Anterior cingulate cortex (tissue), 58 donors: ENCODE data around the gene KIR2DL4.
"Not testable (repeated sequence)": the region's sequence is repeated elsewhere in the genome, so short reads cannot be mapped to it uniquely, and the experiment has no call there.

Experiments
- DNase-seq, 58 donors: peaks; one replicate each; lab custom pipeline; 2025; lab: John Stamatoyannopoulos, UW

Gene KIR2DL4

DNA sequence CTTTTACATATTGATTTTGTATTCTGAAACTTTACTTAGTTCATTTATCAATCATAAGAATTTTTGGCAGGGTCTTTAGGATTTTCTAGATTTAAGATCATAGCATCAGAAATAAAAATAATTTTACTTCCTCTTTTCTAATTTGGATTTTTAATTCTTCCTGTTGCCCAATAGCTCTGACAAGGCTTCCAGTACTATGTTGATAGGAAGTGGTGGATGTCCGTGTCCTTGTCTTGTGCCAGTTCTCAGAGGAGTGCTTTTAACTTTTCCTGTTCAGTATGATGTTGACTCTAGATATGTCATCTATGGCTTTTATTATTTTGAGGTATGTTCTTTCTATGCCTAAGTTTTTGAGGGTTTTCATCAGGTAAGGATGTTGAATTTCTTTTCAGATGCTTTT is 7.7 kb upstream of the KIR2DL4 start:
- no peak for DNase-seq

DNA sequence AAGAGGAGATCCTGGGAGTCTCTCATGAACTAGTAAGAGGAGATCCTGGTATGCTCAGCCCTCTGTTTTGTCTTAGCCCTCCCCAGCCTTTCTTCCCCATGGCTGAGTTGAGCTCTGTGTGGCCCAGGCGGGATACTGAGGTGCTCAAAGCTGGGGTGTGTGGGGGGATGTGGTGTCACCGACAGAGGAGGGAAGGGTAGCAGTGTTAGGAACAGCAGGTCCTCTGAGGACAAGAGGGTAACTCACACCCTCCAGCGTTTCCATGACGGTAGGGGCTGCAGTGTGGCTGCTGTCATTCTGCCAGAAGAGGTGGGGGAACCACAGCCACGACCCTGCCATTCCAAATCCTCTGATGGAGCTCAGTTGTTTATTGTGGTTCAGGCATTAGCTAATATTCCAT is 691 bp downstream of the KIR2DL4 start:
- no peak for DNase-seq

DNA sequence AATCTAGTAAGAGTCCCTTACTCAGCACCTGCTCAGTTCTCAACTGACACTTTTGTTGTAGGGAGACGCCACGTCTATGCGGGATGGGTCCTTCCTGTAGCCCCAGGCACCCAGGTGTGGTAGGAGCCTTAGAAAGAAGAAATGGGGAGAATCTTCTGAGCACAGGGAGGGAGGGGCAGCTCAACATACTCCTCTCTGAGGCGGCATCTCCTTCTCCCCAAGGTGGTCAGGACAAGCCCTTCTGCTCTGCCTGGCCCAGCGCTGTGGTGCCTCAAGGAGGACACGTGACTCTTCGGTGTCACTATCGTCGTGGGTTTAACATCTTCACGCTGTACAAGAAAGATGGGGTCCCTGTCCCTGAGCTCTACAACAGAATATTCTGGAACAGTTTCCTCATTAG is 1.2 kb downstream of the KIR2DL4 start:
- DNase-seq, result no peak

DNA sequence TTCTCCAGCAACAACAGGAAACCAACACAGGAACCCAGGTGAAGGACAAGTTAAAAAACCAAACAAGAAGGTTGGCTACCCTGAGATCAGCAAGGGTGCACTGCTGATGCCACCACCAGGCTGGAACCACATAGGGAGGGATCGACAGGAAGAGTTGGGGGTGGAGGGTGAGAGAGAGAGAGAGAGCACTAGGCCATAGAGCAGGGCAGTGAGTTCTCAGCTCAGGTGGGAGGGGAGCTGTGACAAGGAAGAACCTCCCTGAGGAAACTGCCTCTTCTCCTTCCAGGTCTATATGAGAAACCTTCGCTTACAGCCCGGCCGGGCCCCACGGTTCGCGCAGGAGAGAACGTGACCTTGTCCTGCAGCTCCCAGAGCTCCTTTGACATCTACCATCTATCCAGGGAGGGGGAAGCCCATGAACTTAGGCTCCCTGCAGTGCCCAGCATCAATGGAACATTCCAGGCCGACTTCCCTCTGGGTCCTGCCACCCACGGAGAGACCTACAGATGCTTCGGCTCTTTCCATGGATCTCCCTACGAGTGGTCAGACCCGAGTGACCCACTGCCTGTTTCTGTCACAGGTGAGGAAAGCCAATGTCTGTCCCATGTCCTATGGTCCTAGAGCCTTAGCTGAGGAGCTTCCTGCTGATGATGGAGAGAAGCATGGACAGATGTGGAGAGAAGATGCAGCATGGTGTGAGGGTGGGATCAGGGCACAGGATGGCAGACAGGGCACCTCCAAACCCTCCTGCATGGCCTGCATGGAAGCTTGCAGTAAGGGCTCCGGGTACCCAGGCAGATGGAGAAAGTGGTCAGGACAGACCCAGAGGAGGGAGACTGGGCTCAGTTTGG is 2.5 kb downstream of the KIR2DL4 start:
- no peak for DNase-seq

DNA sequence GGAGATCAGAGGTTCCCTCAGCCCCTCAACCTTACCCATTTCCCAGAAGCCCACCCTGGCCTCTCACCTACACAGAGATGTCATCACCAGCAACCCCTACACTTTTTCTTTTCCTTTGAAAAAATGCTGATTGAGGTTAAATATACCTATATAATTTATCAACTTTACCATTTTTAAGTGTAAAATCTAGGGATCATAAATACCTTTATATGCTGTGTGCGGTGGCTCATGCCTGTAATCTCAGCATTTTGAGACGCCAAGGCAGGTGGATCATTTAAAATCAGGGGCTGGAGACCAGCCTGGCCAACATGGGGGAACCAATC is 3.1 kb downstream of the KIR2DL4 start:
- DNase-seq, result no peak

DNA sequence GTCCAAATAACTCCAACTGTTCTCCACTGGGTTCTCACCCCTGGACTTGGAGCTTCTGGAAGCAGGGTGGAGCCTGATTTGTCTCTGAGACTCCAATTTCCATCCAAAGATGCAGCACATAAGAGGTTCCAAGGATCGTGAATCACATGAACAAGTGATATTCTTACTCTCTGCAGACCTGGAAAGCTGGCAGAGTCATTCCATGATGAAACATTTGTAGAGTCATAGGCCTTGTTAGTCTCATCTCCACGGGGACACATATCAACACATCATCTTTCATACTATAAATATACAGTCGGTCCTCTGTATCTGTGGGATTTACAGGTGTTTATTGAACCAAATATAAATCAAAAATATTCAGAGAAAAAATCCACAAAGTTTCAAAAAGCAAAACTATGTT is 11.2 kb downstream of the KIR2DL4 start:
- not testable (repeated sequence) for DNase-seq

DNA sequence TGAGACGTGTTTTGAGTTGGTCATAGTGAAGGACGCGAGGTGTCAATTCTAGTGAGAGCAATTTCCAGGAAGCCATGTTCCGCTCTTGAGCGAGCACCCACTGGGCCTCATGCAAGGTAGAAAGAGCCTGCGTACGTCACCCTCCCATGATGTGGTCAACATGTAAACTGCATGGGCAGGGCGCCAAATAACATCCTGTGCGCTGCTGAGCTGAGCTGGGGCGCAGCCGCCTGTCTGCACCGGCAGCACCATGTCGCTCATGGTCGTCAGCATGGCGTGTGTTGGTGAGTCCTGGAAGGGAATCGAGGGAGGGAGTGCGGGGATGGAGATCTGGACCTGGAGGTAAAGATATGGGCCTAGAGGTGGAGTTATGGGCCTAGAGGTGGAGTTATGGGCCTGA is 12.8 kb downstream of the KIR2DL4 start, which contains the start of gene KIR3DL1:
Gene KIR3DL1, plus strand, starts transcription at position 218 of the 400 bp plus-strand sequence.
- not testable (repeated sequence) for DNase-seq

DNA sequence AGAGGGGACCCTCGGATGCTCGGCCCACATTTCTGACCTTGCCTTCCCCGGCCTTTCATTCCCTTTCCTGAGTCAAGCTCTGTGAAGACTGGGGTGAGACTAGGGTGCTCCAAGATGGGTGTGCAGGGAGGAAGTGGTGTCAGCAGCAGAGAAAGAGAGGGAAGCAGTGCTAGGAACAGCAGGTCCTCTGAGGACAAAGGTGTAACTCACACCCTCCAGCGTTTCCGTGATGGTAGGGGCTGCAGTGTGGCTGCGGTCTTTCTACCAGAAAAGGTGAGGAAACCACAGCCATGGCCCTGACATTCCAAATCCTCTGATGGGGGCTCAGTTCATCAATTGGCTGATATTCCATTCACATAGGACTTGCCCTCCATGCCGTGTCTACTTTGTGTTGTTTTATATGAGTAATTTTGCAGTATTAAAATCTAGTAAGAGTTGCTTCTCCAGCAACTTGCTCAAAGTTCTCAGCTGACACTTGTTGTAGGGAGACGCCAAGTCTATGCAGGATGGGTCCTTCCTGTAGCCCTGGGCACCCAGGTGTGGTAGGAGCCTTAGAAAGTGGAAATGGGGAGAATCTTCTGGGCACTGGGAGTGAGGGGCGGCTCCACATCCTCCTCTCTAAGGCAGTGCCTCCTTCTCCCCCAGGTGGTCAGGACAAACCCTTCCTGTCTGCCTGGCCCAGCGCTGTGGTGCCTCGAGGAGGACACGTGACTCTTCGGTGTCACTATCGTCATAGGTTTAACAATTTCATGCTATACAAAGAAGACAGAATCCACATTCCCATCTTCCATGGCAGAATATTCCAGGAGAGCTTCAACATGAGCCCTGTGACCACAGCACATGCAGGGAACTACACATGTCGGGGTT is 14.5 kb downstream of the KIR2DL4 start:
- no peak for DNase-seq

DNA sequence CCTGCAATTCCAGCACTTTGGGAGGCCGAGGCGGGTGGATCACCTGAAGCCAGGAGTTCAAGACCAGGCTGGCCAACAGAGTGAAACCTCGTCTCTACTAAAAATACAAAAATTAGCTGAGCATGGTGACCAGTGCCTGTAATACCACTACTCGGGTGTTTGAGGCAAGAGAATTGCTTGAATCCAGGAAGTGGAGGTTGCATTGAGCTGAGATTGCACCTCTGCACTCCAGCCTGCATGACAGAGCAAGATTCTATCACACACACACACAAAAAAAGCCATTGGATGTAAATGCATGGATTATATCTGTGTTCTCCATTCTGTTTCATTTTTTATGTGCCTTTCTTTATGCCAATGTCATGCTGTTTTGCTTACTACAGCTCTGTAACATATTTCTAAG is 21.0 kb downstream of the KIR2DL4 start:
- DNase-seq, result not testable (repeated sequence)

DNA sequence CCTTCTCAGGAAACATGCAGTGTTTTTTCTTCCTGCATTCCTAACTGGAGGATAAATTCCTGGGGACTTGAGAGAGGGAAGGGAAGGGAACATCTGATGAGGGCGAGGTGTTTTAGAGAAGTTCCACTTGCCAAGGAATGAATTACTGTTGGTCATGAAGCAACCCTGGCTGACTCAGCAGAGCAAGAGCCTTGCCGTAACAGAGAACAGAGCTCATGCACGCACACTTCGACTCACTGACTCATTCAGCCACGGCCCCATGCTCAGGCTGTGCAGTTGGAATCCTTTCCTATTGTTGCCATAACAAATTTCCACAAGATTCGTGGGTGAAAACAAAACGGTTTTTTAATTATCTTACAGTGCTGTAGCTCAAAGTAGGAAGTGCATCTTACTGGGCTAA is 21.9 kb downstream of the KIR2DL4 start:
- not testable (repeated sequence) for DNase-seq

DNA sequence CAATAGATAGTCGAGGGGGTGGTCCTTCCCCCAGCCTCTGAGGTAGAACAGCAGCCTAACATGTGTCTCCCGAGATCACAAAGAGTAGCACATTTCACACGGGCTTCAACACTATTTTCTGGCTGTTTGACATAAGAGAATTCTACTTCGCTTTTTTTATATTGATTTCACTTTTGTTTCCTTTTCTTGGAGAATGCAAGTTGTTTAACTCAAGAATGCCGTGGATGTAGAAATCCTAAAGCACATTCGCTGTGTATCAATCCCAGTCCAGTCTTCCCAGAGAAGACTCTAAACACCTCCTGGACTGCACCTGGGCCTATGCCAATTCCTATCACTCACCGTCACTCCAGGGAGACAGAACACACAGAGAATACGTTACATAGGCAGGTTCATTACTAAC is 24.7 kb downstream of the KIR2DL4 start:
- DNase-seq, result not testable (repeated sequence)

DNA sequence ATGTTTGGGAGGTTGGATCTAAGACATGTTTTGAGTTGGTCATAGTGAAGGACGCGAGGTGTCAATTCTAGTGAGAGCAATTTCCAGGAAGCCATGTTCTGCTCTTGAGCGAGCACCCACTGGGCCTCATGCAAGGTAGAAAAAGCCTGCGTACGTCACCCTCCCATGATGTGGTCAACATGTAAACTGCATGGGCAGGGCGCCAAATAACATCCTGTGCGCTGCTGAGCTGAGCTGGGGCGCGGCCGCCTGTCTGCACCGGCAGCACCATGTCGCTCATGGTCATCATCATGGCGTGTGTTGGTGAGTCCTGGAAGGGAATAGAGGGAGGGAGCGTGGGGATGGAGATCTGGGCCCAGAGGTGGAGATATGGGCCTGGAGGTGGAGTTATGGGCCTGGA is 29.1 kb downstream of the KIR2DL4 start, which contains the start of gene KIR2DS4:
Gene KIR2DS4, plus strand, starts transcription at position 181 of the 400 bp plus-strand sequence.
- not testable (repeated sequence) for DNase-seq

DNA sequence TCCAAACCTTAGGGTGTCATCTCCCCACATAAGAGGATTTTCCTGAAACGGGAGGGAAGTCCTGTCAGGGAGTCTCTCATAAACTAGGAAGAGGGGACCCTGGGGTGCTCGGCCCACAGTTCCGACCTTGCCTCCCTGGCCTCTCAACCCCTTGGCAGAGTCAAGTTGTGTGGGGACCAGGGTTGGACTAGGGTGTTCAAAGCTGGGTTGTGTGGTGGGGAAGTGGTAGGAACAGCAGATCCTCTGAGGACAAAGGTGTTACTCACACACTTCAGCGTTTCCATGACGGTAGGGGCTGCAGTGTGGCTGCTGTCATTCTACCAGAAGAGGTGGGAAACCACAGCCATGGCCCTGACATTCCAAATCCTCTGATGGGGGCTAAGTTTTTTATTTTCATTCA is 31.7 kb downstream of the KIR2DL4 start:
- DNase-seq, result not testable (repeated sequence)

DNA sequence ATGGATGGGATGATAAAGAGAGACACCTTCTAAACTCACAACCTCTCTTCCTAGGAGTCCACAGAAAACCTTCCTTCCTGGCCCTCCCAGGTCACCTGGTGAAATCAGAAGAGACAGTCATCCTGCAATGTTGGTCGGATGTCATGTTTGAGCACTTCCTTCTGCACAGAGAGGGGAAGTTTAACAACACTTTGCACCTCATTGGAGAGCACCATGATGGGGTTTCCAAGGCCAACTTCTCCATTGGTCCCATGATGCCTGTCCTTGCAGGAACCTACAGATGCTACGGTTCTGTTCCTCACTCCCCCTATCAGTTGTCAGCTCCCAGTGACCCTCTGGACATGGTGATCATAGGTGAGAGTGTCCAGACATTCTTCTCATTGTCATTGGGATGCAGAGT is 34.1 kb downstream of the KIR2DL4 start:
- not testable (repeated sequence) for DNase-seq

DNA sequence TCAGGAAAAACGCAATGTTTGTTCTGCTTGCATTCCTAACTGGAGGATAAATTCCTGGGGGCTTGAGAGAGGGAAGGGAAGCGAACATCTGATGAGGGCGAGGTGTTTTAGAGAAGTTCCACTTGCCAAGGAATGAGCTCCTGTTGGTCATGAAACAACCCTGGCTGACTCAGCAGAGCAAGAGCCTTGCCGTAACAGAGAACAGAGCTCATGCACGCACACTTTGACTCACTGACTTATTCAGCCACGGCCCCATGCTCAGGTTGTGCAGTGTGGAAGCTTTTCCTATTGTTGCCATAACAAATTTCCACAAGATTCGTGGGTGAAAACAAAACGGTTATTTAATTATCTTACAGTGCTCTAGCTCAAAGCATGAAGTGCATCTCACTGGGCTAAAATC is 39.8 kb downstream of the KIR2DL4 start:
- DNase-seq, result not testable (repeated sequence)

DNA sequence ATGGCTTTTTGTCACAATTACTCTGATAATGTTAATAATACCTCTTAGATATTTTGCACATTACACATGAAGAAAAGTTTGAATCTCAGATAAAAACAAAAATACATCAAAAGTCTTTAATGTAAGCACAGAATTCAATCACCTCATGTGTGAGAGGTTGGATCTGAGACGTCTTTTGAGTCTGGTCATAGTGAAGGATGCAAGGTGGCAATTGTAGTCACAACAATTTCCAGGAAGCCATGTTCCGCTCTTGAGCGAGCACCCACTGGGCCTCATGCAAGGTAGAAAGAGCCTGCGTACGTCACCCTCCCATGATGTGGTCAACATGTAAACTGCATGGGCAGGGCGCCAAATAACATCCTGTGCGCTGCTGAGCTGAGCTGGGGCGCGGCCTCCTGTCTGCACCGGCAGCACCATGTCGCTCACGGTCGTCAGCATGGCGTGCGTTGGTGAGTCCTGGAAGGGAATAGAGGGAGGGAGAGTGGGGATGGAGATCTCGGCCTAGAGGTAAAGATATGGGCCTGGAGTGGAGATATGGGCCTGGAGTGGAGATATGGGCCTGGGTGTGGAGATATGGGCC is 46.7 kb downstream of the KIR2DL4 start, which contains the start of gene KIR3DL2:
Gene KIR3DL2, plus strand, starts transcription at position 383 of the 580 bp plus-strand sequence. Its CDS starts 33 bp downstream, at position 416.
- not testable (repeated sequence) for DNase-seq

DNA sequence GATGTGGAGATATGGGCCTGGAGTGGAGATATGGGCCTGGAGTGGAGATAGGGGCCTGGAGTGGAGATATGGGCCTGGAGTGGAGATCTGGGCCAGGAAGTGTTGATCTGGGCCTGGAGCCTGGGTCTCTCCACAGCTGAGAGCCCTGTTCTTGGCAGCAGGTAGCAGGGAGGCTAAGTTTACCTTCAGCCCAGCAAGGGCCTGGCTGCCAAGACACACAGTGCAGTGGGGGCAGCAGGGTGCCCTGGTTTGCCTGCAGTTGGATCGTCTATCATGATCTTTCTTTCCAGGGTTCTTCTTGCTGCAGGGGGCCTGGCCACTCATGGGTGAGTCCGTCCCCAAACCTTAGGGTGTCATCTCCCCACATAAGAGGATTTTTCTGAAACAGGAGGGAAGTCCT is 47.5 kb downstream of the KIR2DL4 start:
- no peak for DNase-seq

DNA sequence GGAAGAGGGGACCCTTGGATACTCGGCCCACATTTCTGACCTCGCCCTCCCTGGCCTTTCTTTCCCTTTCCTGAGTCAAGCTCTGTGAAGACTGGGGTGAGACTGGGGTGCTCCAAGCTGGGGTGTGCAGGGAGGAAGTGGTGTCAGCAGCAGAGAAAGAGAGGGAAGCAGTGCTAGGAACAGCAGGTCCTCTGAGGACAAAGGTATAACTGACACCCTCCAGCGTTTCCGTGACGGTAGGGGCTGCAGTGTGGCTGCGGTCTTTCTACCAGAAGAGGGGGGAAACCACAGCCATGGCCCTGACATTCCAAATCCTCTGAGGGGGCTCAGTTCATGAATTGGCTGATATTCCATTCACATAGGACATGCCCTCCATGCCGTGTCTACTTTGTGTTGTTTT is 47.9 kb downstream of the KIR2DL4 start:
- DNase-seq, result no peak

DNA sequence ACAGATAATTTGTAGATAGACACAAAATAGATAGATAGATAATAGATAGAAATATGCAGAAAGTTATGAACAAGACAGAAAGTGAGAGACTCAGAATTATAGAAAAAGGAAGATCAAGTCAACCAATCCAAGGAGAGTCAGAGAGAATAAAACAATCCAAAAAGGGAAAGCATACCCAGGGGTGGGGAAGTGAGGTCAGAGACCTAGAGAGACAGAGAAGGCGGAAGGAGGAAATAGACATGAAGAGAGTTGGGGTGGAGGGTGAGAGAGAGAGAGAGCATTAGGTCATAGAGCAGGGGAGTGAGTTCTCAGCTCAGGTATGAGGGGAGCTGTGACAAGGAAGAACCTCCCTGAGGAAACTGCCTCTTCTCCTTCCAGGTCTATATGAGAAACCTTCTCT is 51.8 kb downstream of the KIR2DL4 start:
- DNase-seq, result not testable (repeated sequence)

DNA sequence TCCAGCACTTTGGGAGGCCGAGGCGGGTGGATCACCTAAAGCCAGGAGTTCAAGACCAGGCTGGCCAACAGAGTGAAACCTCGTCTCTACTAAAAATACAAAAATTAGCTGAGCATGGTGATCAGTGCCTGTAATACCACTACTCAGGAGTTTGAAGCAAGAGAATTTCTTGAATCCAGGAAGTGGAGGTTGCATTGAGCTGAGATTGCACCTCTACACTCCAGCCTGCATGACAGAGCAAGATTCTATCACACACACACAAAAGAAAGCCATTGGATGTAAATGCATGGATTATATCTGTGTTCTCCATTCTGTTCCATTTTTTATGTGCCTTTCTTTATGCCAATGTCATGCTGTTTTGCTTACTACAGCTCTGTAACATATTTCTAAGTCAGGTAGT is 55.1 kb downstream of the KIR2DL4 start:
- not testable (repeated sequence) for DNase-seq

DNA sequence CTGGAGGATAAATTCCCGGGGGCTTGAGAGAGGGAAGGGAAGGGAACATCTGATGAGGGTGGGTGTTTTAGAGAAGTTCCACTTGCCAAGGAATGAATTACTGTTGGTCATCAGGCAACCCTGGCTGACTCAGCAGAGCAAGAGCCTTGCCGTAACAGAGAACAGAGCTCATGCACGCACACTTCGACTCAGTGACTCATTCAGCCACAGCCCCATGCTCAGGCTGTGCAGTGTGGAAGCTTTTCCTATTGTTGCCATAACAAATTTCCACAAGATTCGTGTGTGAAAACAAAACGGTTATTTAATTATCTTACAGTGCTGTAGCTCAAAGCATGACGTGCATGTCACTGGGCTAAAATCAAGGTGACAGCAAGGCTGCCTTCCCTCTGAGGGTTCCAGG is 56.0 kb downstream of the KIR2DL4 start:
- not testable (repeated sequence) for DNase-seq
